RWPE2 (cell line): Measurements from ENCODE around the gene CLEC5A.
"Not testable (repeated sequence)": the region's sequence is repeated elsewhere in the genome, so short reads cannot be mapped to it uniquely, and the experiment has no call there.

Experiments used
- ATAC-seq: fragments of 200-7000 bp; cut with Tn5 transposase; 3 replicates; pipeline ENCODE4 v1.9.1; 2021; ENCODE audit warnings: low read depth
- DNase-seq: peaks from one replicate; pipeline ENCODE4 v3.0.0-alpha.2; 2020; ENCODE audit warnings: low spot score
- H3K27ac ChIP-seq: fragments of 450-650 bp; 2 replicates; pipeline ENCODE4 v1.5.1; 2017; ENCODE audit warnings: mild to moderate bottlenecking; ENCODE audit not compliant: poor library complexity, severe bottlenecking
- H3K27me3 ChIP-seq: fragments of 250-450 bp; sonication (Bioruptor Pico); 2 replicates; pipeline ENCODE4 v1.5.1; 2021; ENCODE audit warnings: mild to moderate bottlenecking, moderate library complexity; ENCODE audit not compliant: insufficient read depth, poor library complexity, severe bottlenecking
- H3K36me3 ChIP-seq: fragments of 250-450 bp; sonication (Bioruptor Pico); 2 replicates; pipeline ENCODE4 v1.5.1; 2020; ENCODE audit warnings: low read depth, mild to moderate bottlenecking, moderate library complexity
- H3K4me1 ChIP-seq: fragments of 250-450 bp; sonication (Bioruptor Pico); 2 replicates; pipeline ENCODE4 v1.5.1; 2021; ENCODE audit warnings: mild to moderate bottlenecking, moderate library complexity; ENCODE audit not compliant: insufficient read depth, poor library complexity, severe bottlenecking
- H3K4me3 ChIP-seq: fragments of 250-450 bp; sonication (Bioruptor Pico); 2 replicates; pipeline ENCODE4 v1.5.1; 2021; ENCODE audit warnings: mild to moderate bottlenecking, moderate library complexity; ENCODE audit not compliant: severe bottlenecking
- H3K9me3 ChIP-seq: fragments of 250-450 bp; sonication (Bioruptor Pico); 2 replicates; pipeline ENCODE4 v1.5.1; 2021; ENCODE audit warnings: mild to moderate bottlenecking, moderate library complexity; ENCODE audit not compliant: severe bottlenecking
- TF ChIP-seq, protein P1 (sequence below): fragments of 450-650 bp; IDR thresholded peaks from one replicate; pipeline ENCODE4 v1.5.1; 2017; ENCODE audit warnings: mild to moderate bottlenecking, moderate library complexity; ENCODE audit not compliant: poor library complexity, severe bottlenecking

CLEC5A gene

DNA sequence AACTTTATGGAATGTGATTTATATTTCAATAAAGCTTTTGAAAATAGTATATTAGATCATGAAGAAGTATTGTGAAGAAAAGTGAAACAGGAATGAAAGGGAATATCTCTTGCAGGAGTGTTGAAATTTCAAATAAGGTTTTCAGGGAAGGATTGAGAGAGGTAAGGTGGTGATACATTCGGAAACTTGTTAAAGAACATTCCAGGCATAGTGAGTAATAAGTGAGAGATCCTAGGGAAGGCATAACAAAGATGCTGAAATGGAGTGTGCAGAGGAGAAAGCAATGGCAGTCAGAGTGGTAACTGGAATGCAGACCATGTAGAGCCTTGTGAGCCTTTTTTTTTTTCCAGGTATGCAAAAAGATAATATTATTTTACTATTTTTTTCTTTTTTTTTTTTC is 26.5 kb downstream of the CLEC5A start:
- DNase-seq (no peak), ATAC-seq (peak; percentile 86)
- Histone ChIP-seq H3K4me3 (no peak overlapping the region), H3K4me1 (peaks cover 3% of the 10 kb centered on the region), H3K36me3 (no peaks in the 10 kb centered on the region), H3K27me3 (no peaks in the 10 kb centered on the region), H3K9me3 (no peaks in the 10 kb centered on the region), H3K27ac (peak overlapping the region; percentile 3)
- TF ChIP-seq, protein P1, sequence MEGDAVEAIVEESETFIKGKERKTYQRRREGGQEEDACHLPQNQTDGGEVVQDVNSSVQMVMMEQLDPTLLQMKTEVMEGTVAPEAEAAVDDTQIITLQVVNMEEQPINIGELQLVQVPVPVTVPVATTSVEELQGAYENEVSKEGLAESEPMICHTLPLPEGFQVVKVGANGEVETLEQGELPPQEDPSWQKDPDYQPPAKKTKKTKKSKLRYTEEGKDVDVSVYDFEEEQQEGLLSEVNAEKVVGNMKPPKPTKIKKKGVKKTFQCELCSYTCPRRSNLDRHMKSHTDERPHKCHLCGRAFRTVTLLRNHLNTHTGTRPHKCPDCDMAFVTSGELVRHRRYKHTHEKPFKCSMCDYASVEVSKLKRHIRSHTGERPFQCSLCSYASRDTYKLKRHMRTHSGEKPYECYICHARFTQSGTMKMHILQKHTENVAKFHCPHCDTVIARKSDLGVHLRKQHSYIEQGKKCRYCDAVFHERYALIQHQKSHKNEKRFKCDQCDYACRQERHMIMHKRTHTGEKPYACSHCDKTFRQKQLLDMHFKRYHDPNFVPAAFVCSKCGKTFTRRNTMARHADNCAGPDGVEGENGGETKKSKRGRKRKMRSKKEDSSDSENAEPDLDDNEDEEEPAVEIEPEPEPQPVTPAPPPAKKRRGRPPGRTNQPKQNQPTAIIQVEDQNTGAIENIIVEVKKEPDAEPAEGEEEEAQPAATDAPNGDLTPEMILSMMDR, result no peak

GRCh38 chr7:141916099-141916498 is 30.7 kb downstream of the CLEC5A start, which contains the start of gene OR9A4:
Gene OR9A4, plus strand, starts transcription at chr7:141916399. Its CDS starts 2,477 bp downstream, at chr7:141918876.
- Histone ChIP-seq H3K4me1 (peaks cover 6% of the 10 kb centered on the region), H3K27me3 (no peaks in the 10 kb centered on the region), H3K36me3 (no peaks in the 10 kb centered on the region), H3K9me3 (no peaks in the 10 kb centered on the region), H3K4me3 (no peak within 1 kb of the TSS), H3K27ac (no peak within 1 kb of the TSS)
- TF ChIP-seq, protein P1, result no peak
- ATAC-seq (no peak), DNase-seq (no peak)

DNA sequence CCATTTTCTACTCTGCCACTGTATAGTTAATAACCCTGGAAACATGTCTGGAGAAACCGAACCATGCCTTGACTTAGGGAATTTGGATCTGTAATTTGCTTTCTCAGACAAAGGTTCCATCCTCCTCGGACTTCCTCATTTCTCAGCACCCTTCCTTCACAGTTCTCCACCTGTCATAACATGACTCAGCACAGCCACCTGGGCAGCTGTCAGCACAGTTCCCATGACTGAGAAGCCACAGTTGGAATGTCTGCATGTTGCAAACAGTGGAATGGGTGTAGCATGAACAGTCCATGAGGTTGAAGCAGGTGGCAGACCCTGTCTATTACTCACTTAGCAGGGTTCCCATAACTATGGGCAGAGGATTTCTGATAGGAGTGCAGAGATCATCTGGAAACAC is 31.2 kb downstream of the CLEC5A start:
- H3K4me3 ChIP-seq, result no peak overlapping the region
- TF ChIP-seq, protein P1, result no peak
- H3K4me1 ChIP-seq, result peaks cover 6% of the 10 kb centered on the region
- no peak overlapping the region for H3K27ac ChIP-seq
- H3K36me3 ChIP-seq, result no peaks in the 10 kb centered on the region
- H3K27me3 ChIP-seq, result no peaks in the 10 kb centered on the region
- DNase-seq (peak; percentile 53), ATAC-seq (peak; percentile 89)
- H3K9me3 ChIP-seq, result no peaks in the 10 kb centered on the region

DNA sequence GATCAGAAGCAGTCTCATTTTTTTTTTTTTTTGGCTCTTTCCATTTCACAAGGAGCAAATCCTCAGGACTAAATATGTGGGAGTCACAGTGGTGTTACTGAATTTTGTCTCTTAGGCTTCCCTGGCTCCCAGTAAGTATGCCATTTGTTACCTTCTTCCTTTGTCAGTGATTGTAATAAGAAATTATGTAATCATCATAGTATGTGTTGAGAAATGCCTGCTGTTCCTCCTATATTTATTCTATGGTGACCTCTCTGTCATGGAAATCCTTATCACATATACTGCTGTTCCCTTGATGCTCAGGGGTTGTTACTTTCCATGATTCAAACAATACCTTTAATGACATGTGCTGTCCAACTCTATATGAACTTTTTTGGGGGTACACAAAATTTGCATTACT is 35.4 kb downstream of the CLEC5A start:
- H3K4me1 ChIP-seq, result peaks cover 6% of the 10 kb centered on the region
- no peak for ATAC-seq
- TF ChIP-seq, protein P1, result no peak
- no peaks in the 10 kb centered on the region for H3K9me3 ChIP-seq
- no peak overlapping the region for H3K27ac ChIP-seq
- DNase-seq, result no peak
- no peak overlapping the region for H3K4me3 ChIP-seq
- H3K27me3 ChIP-seq, result no peaks in the 10 kb centered on the region
- H3K36me3 ChIP-seq, result no peaks in the 10 kb centered on the region

DNA sequence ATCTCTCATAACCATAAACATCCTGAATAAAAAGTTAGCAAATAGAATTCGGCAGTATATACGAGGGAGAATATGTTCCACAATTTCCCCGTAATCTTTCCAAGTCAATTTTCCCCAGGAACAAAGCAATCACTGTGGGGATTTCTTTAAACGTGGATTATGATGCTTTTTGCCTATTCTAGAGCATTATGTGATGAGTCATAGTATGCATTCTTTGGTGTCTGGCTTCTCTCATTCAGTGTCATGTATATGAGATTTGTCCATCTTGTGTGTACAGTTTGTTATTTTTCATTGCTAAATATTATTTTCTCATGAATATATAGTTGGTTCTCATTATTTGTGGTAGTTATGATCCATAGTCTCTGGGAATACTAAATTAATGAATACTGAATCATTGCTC is 40.5 kb downstream of the CLEC5A start:
- Histone ChIP-seq H3K9me3 (no peaks in the 10 kb centered on the region), H3K27ac (no peak overlapping the region), H3K4me1 (no peaks in the 10 kb centered on the region), H3K27me3 (no peaks in the 10 kb centered on the region), H3K36me3 (no peaks in the 10 kb centered on the region), H3K4me3 (no peak overlapping the region)
- DNase-seq (no peak), ATAC-seq (no peak)
- TF ChIP-seq, protein P1, result no peak

GRCh38 chr7:141899366-141899765 is 47.4 kb downstream of the CLEC5A start:
- H3K4me3 ChIP-seq, H3K4me1 ChIP-seq, H3K9me3 ChIP-seq, DNase-seq, H3K36me3 ChIP-seq, H3K27ac ChIP-seq, H3K27me3 ChIP-seq, ATAC-seq: not testable (repeated sequence)
